ENCODE measurements around the gene C6orf47.

Gene C6orf47

GRCh38 chr6:31658983-31659648 is 1.5 kb downstream of the C6orf47 start:
- DNase-seq: no peak

DNA sequence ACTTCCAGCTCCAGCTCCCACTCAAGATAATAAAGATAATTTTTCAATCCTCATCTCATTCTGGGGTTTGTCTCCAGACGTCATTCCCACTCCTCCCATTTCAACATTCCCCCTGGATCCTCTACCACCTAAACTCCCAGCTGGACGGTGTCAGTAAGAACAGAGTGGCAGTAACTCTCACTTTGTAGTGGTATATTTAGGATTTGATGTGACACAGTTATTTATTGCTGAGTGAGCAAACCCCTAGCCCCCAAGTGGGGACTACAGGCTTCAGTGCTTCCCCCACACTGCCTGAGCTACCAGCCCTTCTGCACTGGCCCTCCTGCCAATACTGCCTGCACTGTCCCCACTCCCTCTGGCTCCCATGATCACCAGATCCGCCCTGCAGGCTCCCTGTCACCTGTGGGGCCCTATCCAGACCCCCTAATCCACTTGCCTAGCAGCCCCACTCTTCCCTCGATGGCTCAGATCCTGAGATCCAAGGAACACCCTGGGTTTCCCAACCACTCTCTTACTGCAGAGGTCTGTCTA is 2.4 kb downstream of the C6orf47 start:
- no peak for DNase-seq

GRCh38 chr6:31657406-31658157 is 3.0 kb downstream of the C6orf47 start:
- DNase-seq: no peak

DNA sequence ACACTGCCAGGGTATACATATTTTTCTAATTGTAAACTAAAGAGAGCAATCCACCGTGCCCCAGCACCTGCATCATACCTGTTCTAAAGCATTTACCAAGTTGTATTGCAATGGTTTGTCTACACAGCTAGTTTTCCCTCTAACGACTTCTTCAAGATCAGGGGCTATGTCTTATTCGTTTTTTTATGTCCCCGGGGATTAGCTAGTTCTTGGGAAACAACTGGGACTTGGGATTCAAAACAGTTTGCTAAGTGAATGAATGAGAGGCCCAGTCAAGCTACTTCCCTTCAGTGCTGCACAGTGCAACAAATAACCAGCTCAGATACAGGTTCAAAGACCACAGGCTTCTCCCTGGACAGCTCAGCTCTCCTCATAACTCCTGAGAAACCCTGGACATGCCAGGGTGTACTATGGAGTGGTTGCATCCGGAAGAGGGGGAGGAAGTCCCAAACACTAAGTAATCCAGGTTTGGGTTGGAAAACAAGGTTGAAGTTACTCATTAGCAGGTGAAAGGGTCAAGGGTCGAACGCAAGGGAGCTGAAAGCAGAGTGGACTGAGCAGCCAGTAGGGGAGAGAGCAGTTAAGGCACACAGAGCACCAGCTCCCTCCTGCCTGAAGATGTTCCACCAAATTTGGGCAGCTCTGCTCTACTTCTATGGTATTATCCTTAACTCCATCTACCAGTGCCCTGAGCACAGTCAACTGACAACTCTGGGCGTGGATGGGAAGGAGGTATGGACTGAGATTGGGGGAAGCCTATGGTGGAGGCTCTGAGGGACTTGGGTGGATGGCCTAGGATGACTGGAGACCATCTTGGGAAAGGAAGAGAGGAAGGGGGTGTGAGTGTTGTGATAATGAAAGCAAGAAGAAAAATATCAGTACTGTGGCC is 5.0 kb downstream of the C6orf47 start, which contains the start of gene APOM:
Gene APOM (plus strand): TSS at position 546 of the 889 bp plus-strand sequence. CDS start 73 bp downstream, at position 619.
- DNase-seq: no peak

DNA sequence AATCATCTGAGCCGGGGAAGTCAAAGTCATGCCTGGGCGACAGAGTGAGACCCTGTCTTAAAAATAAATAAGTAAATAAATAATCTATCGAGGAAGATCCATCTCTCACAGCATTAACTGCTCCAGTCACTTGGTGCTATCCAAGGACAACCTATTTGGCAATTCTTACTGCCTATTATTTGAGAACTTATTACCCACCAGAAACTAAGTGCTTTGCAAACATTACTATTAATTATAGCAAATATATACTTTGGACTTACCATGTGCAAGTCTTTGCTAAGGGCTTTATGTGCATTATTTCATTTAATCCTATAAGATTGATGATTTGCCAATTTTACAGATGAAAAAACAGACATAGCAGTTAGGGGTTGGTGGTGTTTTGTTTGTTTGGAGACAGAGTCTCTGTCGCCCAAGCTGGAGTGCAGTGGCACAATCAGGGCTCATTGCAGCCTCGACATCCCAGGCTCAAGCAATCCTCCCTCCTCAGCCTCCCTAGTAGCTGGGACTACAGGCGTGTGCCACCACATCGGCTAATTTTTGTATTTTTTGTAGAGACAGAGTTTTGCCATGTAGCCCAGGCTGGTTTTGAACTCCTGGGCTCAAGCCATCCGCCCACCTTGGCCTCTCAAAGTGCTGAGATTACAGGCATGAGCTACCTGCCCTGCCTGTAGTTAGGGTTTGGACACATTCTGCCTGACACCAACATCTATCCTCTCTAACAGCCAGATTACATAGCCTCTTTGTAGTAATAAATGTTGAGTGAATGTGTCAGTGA is 5.8 kb downstream of the C6orf47 start:
- DNase-seq: no peak

DNA sequence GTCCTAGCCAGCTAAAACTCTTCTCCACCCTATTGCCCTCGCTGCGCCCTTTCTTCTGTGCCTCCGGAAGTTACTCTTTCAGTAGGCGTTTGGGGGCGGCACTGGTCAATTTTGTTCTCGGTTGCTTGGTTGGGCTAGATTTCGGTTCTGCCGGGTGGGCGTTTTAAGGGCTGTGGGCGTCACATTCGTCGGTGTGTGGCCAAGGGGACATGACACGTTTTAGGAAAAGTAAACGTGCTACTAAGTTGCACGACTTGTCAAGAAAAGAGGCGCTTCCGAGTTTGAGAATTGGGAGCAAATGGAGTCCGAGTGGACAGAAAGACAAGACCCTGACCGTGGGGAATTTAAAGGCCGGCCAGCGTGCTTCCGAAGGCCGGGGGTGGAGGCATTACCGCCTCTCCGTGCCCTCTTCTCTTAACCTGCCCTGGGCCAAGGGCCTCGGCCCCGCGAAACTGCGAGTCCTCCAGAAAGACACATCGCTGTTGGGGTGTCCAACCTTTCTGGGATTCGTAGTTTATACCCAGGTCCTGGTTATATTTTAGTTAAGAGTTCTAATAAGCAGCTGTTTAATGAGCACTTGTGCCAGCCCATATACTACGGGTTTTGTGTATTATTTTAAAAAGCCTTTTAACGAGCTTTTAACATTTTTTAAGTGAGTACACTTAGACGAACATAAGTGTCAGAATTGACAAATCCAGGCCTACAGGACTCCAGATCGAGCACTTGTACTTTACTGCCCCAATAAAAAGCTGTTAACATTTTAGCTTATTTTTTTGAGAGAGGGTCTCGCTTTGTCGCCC is 7.5 kb downstream of the C6orf47 start:
- peak; percentile 95 for DNase-seq

GRCh38 chr6:31651602-31652191 is 8.9 kb downstream of the C6orf47 start:
- DNase-seq: peak; percentile 61

GRCh38 chr6:31645325-31645724 is 15.3 kb downstream of the C6orf47 start:
- no peak for DNase-seq

DNA sequence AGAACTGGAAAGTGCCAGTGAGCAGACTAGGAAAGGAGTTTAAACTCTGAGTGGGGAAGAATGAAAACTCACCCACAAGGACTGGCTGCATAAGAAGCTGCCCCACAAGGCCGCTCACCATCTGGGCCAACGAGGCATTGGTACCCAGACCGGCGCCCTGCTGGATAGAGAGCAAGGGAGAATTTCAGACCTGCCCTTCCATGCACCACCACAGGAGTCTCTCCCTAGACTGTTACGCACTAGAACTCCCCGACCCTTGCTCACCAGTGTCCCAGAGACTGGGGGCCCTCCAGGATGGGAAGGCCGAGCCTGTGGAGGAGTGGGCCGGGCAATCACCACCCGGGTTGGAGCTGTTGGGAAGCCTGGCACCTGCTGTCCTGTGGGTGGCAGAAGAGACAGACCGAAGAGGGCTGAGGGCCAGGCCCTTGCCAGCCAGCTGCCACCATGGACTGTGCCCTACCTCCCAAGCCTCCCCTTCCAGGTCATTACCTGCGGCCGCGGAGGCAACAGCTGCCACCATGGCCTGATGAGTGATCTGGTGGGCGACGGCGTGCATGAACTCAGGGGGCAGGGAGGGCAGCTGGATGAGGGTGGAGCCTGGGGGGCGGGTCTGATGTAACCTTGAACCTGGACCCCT is 16.6 kb downstream of the C6orf47 start:
- DNase-seq: no peak

DNA sequence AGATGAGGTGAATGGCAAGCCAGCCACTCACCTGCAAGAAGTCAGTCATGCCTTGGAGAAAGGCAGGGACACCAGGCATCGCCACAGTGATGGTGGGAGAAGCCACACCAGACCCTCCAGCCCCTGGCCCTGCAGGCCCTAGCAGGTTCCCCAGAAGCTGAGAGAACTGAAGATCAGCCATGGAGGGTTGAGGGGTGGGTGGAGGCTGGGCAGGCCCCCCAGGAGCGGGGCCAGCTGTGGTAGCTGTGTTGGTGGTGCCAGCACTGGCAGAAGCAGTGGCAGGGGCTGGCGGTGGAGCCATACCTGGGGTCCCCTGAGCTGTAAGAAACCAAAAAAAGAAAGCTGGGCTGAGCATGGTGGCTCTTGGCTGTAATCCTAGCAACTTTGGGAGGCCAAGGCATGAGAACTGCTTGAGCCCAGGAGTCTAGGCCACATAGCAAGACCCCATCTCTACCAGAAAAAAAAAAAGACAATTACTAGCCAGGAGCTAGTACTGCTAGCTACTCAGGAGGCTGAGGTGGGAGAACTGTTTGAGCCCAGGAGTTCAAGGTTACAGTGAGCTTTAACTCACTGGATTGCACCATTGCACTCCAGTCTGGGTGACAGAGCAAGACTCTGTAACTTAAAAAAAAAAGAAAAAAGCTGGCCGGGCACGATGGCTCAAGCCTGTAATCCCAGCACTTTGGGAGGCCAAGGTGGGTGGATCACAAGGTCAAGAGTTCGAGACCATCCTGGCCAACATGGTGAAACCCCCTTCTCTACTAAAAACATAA is 17.6 kb downstream of the C6orf47 start:
- DNase-seq: no peak

DNA sequence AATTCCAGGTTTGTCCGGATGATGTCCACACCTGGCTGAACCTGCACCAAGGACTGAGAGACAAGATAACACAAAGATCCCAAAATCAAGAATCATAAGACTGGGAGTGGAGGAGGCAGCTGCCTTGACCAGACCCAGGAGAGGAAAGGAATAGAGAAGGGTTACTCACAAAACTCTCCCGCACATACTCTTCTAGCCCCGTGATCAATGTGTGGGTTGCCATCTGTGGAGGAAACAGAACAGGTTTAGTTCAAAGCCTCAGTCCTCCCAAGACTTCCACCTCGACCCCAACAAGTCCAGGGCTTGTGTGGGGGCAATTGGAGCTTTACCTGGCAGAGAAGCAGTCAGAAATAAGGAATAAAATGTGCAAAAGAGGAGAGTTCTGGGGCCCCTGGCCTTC is 19.2 kb downstream of the C6orf47 start:
- no peak for DNase-seq

- no peak for DNase-seq
Observed at GRCh38 chr6:31640612-31641011, 20.0 kb downstream of the C6orf47 start.

- DNase-seq: no peak
Observed at GRCh38 chr6:31639449-31639861, 21.1 kb downstream of the C6orf47 start.

GRCh38 chr6:31639043-31639442 is 21.5 kb downstream of the C6orf47 start:
- DNase-seq: no peak

GRCh38 chr6:31636698-31637596 is 23.6 kb downstream of the C6orf47 start:
- no peak for DNase-seq

GRCh38 chr6:31634969-31635575 is 25.5 kb downstream of the C6orf47 start:
- DNase-seq: no peak

DNA sequence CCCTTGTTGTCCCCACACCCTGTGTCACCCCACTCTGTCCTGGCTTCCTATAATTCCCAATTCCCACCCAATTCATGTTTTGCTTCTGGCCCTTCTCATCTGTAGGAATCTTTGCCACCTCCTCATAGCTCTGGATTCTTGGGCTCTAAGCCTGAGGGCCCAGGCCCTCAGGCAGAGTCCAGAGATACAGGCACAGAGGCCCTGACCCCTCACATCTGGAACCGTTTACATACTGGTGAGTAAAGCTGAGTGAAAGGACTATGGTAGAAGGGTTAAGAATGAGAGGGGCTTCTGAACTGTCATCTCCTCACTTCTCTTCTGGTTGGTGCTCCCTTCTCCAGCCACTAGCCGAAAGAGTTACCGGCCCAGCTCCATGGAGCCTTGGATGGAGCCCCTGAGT is 26.4 kb downstream of the C6orf47 start:
- no peak for DNase-seq

- DNase-seq: no peak
Observed at GRCh38 chr6:31633447-31633846, 27.1 kb downstream of the C6orf47 start.

Data from NCI-H2171 (cell line).